ENCODE data around the gene PRUNE2. TPM values are rescaled to one million over a fixed set of nuclear protein-coding genes. Genes with fewer than 3 reads are reported as not detected.

The PRUNE2 gene
- total and polyA plus RNA-seq, 5 experiments from 2014 or later = not detected

DNA sequence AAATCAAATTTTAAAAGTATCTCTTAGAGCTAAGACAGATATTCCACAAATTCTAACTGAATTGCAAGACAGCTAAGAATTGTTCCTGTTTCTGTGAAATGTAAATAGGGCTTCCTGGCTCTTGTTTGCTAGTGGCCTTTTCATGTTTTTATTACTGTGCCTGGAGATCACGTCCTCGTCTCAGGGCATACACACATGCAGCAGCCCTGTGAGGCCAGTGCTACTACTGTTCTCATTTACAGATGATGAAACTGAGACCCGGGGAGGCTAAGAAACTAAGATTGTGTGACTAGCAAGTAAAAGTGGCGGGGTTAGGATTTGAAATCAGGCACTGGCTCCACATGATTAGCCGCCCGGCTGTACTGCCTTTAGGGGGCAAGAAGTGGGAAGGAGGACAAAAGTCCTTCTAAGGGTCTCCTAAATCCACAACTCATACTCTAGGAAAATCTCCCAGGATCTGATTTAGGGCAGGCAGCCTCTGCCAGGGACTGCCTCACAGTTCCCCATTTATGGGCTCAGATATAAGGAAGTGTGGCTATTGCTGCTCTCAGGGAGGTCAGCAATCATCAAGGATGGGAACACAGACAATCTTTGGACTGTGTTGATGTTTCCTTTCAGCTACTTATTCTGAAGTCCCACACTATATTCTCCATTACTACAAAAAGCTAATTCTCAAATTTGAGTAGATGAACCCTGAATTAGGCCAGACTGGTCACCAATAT lies 7.9 kb downstream of the PRUNE2 start:
- DNase-seq (no peak), ATAC-seq (no peak)
- Mint-ChIP-seq H3K9me3 (peaks cover 0 to 8% (median 0%) of the 10 kb centered on the region in 9 donors), H3K27me3 (peaks cover 10 to 50% (median 24%) of the 10 kb centered on the region in 5 donors), H3K36me3 (no peaks in the 10 kb centered on the region), H3K27ac (no peak overlapping the region), H3K4me3 (no peak overlapping the region), H3K4me1 (no peaks in the 10 kb centered on the region)
- POLR2A ChIA-PET = no interaction called here

DNA sequence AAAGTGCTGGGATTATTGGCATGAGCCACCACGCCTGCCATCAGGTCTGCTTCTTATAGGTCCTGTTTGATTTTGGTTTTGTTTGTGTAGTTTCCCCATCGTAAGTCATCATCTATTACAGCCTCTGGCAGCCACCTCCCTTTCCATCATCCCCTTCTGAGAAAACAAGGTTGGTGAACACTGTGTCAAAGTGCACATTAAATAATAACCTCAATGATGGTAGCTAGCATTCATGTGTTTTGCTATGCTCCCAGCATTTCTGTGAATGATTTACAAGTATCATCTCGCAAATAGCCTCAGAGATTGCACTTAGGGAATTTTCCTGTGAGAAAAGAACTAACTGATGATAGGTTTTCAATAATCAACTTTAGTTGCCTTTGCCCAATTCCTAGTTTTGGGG lies 9.9 kb downstream of the PRUNE2 start:
- Mint-ChIP-seq H3K4me3 (no peak overlapping the region), H3K36me3 (no peaks in the 10 kb centered on the region), H3K27ac (no peak overlapping the region), H3K4me1 (no peaks in the 10 kb centered on the region), H3K27me3 (peaks cover 8 to 38% (median 16%) of the 10 kb centered on the region in 5 donors), H3K9me3 (peaks cover 0 to 8% (median 0%) of the 10 kb centered on the region in 9 donors)
- ATAC-seq (no peak), DNase-seq (no peak)
- POLR2A ChIA-PET = no interaction called here

DNA sequence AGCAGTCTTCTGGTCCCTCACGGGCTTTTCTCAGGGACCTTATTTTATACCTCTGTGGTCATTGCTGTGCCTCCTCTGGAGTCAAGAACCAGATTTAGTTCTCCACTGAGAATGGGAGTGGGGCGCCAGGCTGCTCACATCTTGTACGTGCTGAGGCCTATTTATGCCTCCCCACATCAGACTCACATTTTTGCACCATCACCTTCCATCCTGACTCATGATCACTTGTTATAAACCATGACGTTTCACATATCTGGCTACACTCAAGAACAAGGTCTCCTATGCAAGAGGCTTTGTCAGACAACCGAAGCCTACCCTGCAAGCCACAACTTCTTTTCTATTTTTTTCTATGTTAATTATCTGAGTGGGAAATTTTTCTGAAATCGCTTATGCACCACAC lies 10.7 kb downstream of the PRUNE2 start:
- no peaks in the 10 kb centered on the region for H3K36me3 Mint-ChIP-seq
- peaks cover 8 to 30% (median 14%) of the 10 kb centered on the region in 5 donors for H3K27me3 Mint-ChIP-seq
- no peak overlapping the region for H3K27ac Mint-ChIP-seq
- ATAC-seq = no peak
- no peak overlapping the region for H3K4me3 Mint-ChIP-seq
- DNase-seq = no peak
- POLR2A ChIA-PET = no interaction called here
- peaks cover 0 to 8% (median 0%) of the 10 kb centered on the region in 9 donors for H3K9me3 Mint-ChIP-seq
- no peaks in the 10 kb centered on the region for H3K4me1 Mint-ChIP-seq

DNA sequence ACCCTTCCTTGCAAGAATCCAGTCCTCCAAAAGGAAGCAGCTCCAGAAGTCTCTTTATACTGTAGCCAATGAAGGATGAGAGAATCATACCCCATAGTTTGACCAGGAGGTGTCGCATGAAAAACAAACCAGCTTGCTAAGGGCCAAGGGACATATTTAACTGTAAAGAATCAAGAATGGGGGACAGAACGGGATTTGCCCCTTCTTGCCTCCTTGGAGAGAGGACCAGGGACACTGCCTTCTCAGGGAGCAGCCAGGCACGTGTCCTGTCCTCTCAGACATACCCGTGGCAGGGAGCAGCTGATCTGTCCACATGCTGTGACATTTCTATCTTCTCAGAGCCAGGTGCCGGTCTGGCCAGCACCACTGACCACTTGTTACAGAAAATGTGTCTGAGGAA lies 11.7 kb downstream of the PRUNE2 start:
- Mint-ChIP-seq H3K36me3 (no peaks in the 10 kb centered on the region), H3K27me3 (peaks cover 0 to 29% (median 6%) of the 10 kb centered on the region in 5 donors), H3K9me3 (peaks cover 0 to 2% (median 0%) of the 10 kb centered on the region in 9 donors)

GRCh38 chr9:76893395-76893932 lies 12.4 kb downstream of the PRUNE2 start:
- Mint-ChIP-seq H3K27me3 (peaks cover 0 to 26% (median 6%) of the 10 kb centered on the region in 5 donors), H3K9me3 (no peaks in the 10 kb centered on the region), H3K36me3 (no peaks in the 10 kb centered on the region), H3K27ac (no peak overlapping the region), H3K4me1 (no peaks in the 10 kb centered on the region), H3K4me3 (no peak overlapping the region)
- POLR2A ChIA-PET = no interaction called here
- DNase-seq (no peak), ATAC-seq (no peak)

More for the DNA sequence above, 11.7 kb downstream of the PRUNE2 start:
- POLR2A ChIA-PET = no interaction called here
- ATAC-seq (no peak), DNase-seq (no peak)
- no peak overlapping the region for H3K27ac Mint-ChIP-seq
- H3K4me1 Mint-ChIP-seq = no peaks in the 10 kb centered on the region
- no peak overlapping the region for H3K4me3 Mint-ChIP-seq

DNA sequence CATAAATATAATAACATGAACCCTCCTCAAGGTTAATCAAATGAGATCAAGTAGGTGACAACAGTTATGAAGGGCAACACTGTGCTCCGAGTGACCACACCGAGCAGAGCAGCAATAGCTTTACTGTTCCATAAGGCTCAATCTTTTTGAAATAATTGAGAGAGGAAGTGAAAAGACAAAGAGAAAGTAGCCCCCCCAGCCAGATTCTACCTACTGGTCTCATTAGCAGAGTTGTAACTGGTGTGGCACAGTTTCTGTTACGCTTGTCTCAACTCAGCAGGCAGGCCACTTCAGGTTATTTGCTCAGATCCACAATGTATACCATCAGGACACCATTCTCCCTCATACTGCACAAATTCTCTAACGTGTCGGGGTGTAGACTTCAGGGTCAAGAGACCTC lies 14.0 kb downstream of the PRUNE2 start:
- no peak overlapping the region for H3K4me3 Mint-ChIP-seq
- POLR2A ChIA-PET = no interaction called here

GRCh38 chr9:76891279-76891678 lies 14.6 kb downstream of the PRUNE2 start:
- H3K4me1 Mint-ChIP-seq = no peaks in the 10 kb centered on the region
- no peaks in the 10 kb centered on the region for H3K9me3 Mint-ChIP-seq
- no peaks in the 10 kb centered on the region for H3K36me3 Mint-ChIP-seq
- H3K27ac Mint-ChIP-seq = no peak overlapping the region
- no peak for DNase-seq
- no peak overlapping the region for H3K4me3 Mint-ChIP-seq
- POLR2A ChIA-PET = no interaction called here
- no peak for ATAC-seq
- H3K27me3 Mint-ChIP-seq = peaks cover 0 to 15% (median 7%) of the 10 kb centered on the region in 5 donors

More for the DNA sequence above, 14.0 kb downstream of the PRUNE2 start:
- H3K27ac Mint-ChIP-seq = no peak overlapping the region
- ATAC-seq (no peak), DNase-seq (no peak)
- H3K4me1 Mint-ChIP-seq = no peaks in the 10 kb centered on the region
- H3K9me3 Mint-ChIP-seq = no peaks in the 10 kb centered on the region
- H3K27me3 Mint-ChIP-seq = peaks cover 0 to 21% (median 8%) of the 10 kb centered on the region in 5 donors
- no peaks in the 10 kb centered on the region for H3K36me3 Mint-ChIP-seq

GRCh38 chr9:76887951-76888350 lies 18.0 kb downstream of the PRUNE2 start:
- ATAC-seq = no peak
- POLR2A ChIA-PET = no interaction called here

DNA sequence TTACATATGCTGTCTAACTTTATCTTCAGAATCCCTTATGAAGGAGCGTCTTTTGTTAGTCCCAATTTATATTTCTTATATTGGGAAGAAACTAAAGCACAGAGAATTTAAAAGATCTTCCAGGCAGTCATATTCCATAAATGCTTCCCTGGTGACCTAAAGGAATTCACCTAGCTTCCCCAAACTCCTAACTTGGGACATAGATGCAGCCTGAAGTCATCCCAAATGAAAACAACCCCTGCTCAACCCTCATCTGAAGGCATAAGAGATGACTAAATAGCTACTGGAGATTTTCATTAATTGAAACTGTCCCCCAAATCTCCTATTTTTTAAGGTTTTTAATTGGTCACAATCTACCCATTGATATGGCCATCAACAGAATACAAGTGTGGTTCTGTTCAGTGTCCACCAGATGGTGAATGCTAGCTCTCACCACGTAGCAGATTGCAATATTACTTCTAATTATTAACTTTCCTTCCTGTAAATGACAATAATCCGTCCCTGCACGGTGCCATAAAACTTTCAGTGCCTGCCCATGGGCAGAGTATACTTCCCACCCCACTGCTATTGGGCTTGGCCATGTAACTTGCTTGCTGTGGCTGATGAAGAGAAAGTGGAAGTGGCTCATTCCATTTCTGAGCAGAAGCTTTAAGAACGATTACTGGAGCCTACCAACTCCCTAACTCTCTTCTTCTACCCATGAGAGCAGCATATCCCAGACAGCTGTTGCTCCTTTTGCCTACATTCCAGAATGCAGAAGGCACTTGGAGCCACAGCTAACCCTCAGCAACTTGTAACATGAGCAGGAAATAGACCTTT lies 18.7 kb downstream of the PRUNE2 start:
- DNase-seq = no peak
- peaks cover 0 to 11% (median 2%) of the 10 kb centered on the region in 5 donors for H3K27me3 Mint-ChIP-seq
- H3K4me1 Mint-ChIP-seq = no peaks in the 10 kb centered on the region
- H3K9me3 Mint-ChIP-seq = no peaks in the 10 kb centered on the region
- H3K4me3 Mint-ChIP-seq = no peak overlapping the region
- POLR2A ChIA-PET = no interaction called here
- ATAC-seq = no peak
- no peak overlapping the region for H3K27ac Mint-ChIP-seq
- H3K36me3 Mint-ChIP-seq = no peaks in the 10 kb centered on the region

More at GRCh38 chr9:76887951-76888350, 18.0 kb downstream of the PRUNE2 start:
- Mint-ChIP-seq H3K27ac (no peak overlapping the region), H3K4me3 (no peak overlapping the region), H3K27me3 (peaks cover 0 to 9% (median 0%) of the 10 kb centered on the region in 5 donors), H3K36me3 (no peaks in the 10 kb centered on the region), H3K4me1 (no peaks in the 10 kb centered on the region), H3K9me3 (no peaks in the 10 kb centered on the region)
- DNase-seq = no peak

- H3K4me3 Mint-ChIP-seq = no peak overlapping the region
- no peaks in the 10 kb centered on the region for H3K4me1 Mint-ChIP-seq
- no peaks in the 10 kb centered on the region for H3K36me3 Mint-ChIP-seq
- peaks cover 0 to 11% (median 2%) of the 10 kb centered on the region in 5 donors for H3K27me3 Mint-ChIP-seq
- DNase-seq (no peak), ATAC-seq (no peak)
- no peak overlapping the region for H3K27ac Mint-ChIP-seq
- POLR2A ChIA-PET = no interaction called here
- no peaks in the 10 kb centered on the region for H3K9me3 Mint-ChIP-seq
Measured at GRCh38 chr9:76886318-76886717, 19.6 kb downstream of the PRUNE2 start.

DNA sequence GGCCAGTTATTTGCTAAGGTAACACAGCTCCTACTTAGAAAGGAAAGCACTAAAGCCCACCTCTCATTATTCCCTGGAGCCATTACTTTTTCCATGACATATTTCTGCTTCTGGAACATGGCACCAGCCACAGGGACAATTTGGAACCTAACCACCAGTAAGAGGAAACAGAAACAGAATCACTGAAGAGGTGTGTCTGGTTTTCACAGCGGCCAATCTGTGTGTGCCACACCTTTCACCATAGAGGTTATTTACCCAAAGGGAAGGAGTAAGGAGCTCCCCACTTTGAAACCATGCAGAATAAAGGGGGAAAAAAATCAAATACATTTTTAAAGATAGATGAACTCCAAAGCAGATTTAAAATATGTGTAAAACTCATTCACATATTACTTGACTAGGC lies 21.1 kb downstream of the PRUNE2 start:
- Mint-ChIP-seq H3K27me3 (peaks cover 0 to 11% (median 2%) of the 10 kb centered on the region in 5 donors), H3K4me1 (no peaks in the 10 kb centered on the region), H3K4me3 (no peak overlapping the region), H3K36me3 (no peaks in the 10 kb centered on the region), H3K9me3 (no peaks in the 10 kb centered on the region), H3K27ac (no peak overlapping the region)
- DNase-seq = no peak
- ATAC-seq = no peak
- POLR2A ChIA-PET = no interaction called here

- Mint-ChIP-seq H3K27ac (no peak overlapping the region), H3K9me3 (peaks cover 0 to 2% (median 0%) of the 10 kb centered on the region in 9 donors), H3K4me3 (no peak overlapping the region), H3K36me3 (no peaks in the 10 kb centered on the region), H3K4me1 (no peaks in the 10 kb centered on the region), H3K27me3 (peaks cover 0 to 11% (median 0%) of the 10 kb centered on the region in 5 donors)
- DNase-seq = no peak
- no peak for ATAC-seq
- POLR2A ChIA-PET = interaction anchor here (0.7 kb wide), 1 partner anchor 9 kb away, joined by 4 read pairs; no protein-coding TSS in a partner anchor
Measured at GRCh38 chr9:76883341-76883855, 22.5 kb downstream of the PRUNE2 start.

DNA sequence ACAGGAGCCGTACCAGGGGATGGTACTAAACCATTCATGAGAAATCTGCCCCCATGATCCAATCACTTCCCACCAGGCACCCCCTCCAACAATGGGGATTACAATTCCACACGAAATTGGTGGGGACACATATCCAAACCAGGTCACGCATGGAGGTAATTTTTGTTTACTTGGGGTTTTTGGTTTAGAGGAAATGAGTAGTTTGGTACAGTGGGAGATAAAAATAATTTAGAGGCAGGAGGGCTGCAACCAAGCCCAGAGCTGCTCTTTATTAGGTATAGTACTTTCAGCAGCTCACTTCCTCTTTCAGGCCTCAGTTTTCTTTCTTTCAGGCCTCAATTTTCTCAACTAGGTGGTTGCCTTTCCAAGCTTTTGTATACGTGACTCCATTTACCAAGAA lies 23.2 kb downstream of the PRUNE2 start:
- peaks cover 0 to 7% (median 0%) of the 10 kb centered on the region in 5 donors for H3K27me3 Mint-ChIP-seq
- no peak overlapping the region for H3K27ac Mint-ChIP-seq
- peaks cover 0 to 2% (median 0%) of the 10 kb centered on the region in 9 donors for H3K9me3 Mint-ChIP-seq
- no peak overlapping the region for H3K4me3 Mint-ChIP-seq
- no peaks in the 10 kb centered on the region for H3K4me1 Mint-ChIP-seq
- POLR2A ChIA-PET = no interaction called here
- DNase-seq (no peak), ATAC-seq (no peak)
- no peaks in the 10 kb centered on the region for H3K36me3 Mint-ChIP-seq

Data from naive thymus-derived CD8-positive, alpha-beta T cell (primary cell).